GM21515 (cell line): ENCODE results near the gene LONP2.
"Not testable (repeated sequence)": the region's sequence is repeated elsewhere in the genome, so short reads cannot be mapped to it uniquely, and the experiment has no call there.

ENCODE experiments used
- ATAC-seq: cut with Tn5 transposase; IDR thresholded peaks from one replicate; pipeline ENCODE4 v1.9.1; 2021; ENCODE audit not compliant: unreplicated experiment

The LONP2 gene

DNA sequence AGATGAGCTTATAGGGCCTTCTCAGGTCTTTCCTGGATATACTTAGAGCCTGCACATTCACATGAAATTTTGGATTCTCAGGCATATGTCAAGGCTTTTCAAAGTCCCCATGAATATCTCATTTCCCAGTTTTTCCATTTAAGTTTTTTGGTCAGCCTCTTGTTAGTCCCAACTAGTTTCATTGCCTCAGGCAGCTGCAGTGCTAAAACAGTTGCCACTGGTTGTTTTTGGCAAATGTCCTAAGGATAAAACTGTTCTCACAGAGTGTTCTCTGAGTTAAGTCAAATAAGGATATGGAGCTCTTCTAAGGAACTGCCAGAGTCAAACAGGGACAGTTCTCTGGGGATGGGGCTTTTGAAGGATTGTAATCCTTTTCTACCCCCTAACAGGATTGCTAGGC, 43.1 kb downstream of the LONP2 start:
- ATAC-seq: no peak

DNA sequence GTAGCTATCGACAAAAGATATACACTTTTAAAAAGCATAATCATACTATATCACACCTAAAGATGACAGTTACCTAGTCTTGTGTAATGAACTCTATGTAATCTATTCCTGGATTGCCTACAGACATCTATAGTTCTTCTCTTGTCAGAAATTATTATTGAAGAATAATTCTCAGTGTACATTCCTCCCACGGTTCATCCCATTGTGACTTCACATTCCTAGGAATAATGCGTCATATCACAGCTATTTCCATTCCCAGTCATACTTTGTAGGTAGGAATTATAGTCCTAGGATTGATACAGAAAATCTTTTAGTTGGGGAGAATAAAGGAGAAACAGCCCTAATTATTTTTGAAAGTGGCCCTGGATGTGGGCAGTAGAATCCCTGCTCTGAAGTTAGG, 47.2 kb downstream of the LONP2 start:
- ATAC-seq: no peak

DNA sequence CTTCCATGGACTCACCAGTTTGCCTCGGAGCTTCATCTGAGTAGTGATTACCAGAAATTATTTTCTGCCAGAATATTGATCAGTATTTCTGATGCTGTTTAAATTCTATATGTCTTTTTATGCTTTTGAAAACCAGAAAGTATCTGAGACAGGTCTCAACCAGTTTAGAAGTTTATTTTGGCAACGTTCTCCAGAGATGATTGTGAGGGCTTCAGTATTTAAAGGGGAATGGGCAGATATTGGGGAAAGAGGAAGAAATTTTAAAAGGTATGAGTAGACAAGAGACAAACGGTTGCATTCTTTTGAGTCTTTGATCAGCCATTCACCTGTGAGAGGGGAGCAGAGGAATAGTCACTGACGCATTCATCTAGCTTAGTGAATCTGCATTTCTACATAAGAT, 47.7 kb downstream of the LONP2 start:
- no peak for ATAC-seq

DNA sequence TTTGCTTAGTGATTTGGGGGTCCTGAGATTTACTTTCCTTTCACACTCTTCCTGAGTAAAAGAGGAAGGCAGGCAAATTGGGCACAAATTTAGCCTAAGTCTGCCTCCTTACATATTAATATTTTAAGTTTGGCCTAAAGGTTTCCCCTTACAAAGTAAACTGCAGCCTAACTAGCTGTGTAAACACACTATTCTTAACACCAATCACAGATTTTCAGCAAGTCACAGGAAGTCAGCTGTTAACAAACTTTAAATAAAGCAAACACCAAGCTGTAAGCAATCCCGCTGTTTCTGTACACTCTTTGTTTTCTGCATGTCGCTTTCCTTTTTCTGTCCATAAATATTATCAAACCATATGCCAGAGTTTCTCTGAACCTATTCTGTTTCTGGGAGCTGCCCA, 48.4 kb downstream of the LONP2 start:
- no peak for ATAC-seq

DNA sequence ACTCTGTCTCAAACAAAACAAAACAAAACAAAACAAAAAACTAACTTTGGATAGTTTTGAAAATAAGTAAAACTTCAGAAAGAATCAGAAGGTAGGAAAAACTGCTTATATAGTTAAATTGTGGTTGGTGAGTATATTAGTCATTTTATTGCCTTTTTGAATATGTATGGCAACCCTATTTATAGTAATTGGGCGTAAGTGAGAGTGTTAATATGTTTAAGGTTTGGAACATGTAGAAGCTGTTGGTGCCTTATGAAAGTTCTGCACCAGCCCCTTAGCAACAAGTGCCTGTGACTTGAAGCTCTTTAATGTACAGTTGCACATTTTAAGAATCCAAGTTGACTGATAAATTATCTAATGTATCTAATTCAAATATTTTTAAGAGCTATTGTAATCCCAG, 50.6 kb downstream of the LONP2 start:
- no peak for ATAC-seq

DNA sequence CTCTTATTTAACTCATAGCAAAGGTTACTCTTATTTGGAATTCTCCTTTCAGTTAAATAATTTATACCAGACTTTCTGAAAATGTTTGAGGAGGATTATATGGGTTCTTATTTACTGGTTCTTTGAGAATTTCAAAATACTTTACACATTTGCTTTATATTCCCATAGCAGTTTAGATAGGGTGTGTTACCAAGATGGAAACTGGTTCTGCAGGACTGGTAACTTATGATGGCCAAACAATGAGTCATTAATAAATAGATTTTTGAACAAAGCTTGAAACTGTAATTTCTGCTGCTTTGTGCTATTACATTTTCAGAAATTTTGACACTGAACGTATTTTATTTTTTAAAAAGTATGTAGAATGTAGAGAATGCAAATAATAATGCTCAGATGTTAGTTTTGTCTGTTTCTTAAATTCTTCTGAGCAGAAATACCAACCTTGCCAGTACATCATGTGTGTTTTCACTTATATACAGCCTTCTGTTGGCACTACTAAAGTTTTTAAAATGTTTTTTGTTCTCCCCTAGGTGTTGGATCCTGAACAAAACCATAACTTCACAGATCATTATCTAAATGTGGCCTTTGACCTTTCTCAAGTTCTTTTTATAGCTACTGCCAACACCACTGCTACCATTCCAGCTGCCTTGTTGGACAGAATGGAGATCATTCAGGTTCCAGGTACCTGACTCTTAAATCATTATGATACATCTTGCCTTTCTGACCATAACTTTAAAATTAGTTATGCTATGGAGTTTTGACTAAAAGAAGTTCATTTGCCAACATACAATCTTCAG, 51.6 kb downstream of the LONP2 start:
- no peak for ATAC-seq

DNA sequence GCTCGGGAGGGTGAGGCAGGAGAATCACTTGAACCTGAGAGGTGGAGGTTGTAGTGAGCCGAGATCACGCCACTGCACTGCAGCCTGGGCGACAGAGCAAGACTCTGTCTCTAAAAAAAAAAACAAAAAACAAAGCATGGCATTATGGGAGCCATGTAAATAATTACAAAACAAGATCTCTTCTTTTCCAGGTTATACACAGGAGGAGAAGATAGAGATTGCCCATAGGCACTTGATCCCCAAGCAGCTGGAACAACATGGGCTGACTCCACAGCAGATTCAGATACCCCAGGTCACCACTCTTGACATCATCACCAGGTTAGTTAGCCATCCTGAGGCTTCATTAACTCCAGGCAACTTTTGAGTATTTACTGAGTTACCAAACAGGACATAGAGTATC, 55.4 kb downstream of the LONP2 start:
- ATAC-seq: no peak

DNA sequence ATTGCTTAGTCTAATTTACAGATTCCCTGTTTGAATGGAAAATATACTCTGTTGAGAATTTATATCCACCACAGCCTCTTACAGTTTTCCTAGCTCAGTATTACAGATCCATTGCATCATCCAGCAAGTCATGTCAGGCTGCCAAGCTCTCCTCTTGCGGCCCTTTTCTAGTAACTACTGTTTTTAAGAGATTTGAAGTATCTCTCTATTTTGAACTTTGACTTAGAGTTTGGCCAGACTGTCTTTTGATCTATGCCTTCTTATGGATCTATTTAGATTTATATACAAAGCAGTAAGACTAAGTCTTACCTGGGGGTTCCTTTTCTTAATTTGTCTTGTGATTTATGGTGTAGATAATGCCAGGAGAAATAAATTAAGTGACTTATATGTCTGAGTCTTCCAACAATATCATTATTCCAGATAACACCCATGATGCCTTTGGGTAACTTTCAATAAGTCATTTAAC, 56.3 kb downstream of the LONP2 start:
- ATAC-seq: no peak

DNA sequence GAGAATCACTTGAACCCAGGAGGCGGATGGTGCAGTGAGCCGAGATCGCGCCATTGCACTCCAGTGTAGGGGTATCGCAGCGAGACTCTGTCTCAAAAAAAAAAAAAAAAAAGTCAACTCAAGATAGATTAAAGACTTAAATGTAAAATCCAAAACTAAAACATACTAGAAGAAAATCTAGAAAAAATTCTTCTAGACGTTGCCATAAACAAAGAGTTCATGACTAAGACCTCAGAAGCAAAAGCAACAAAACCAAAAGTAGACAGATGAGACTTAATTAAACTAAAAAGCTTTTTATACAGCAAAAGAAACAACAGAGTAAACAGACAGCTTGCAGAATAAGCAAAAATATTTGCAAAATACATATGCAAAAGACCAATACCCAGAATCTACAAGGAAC, 64.4 kb downstream of the LONP2 start:
- ATAC-seq: no peak

DNA sequence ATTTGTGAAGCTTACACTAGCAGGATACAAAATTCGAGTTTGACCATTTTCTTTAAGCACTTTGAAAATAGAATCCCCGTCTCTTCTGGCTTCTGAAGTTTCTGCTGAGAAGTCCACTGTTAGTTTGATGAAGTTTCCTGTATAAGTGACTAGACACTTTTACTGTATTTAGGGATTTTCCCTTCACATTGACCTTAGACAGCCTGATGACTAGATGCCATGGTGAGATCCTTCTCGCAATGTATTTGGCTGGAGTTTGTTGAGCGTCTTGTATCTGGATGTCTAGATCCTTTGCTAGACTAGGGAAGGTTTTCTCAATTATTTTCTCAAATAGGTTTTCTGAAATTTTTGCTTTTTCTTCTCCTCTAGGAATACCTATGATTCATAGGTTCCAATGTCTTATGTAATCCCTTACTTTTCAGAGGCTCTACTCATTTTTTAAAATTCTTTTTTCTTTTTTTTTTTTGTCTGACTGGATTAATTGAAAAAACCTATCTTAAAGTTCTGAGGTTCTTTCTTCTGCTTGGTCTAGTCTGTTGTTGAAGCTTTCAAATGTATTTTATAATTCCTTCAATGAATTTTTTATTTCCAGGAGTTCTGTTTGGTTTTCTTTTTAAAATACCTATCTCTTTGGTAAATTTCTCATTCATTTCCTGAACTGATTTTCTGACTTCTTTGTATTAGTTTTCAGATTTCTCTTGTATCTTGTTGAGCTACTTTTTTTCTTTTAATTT, 67.0 kb downstream of the LONP2 start:
- ATAC-seq: no peak

DNA sequence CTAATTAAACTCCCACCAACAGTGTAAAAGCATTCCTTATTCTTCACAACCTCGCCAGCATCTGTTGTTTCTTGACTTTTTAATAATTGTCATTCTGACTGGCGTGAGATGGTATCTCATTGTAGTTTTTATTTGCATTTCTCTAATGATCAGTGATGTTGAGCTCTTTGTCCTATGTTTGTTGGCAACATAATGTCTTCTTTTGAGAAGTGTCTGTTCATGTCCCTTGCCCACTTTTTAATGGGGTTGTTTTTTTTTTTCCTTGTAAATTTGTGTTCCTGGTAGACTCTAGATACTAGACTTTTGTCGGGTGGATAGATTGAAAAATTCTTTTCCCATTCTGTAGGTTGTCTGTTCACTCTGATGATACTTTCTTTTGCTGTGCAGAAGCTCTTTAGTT, 69.8 kb downstream of the LONP2 start:
- ATAC-seq: not testable (repeated sequence)

DNA sequence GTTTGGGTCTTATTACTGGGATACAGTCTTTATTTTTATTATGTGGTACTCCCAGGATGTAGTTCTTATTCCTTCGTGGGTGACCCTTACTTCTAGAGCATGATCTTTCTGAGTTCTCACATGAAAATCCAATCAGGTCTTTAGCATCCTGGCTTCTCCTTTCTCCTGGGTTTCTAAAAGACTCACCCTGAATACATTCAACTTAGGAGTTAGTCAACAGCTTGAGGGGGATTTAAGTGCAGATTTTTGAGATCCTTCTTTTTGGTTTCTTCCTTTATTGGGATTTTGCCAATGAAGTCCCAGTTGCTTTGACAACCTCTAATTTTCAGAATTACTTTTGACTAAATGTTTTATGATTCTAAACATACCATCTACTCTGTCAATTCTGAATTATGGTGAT, 72.9 kb downstream of the LONP2 start:
- ATAC-seq: no peak

DNA sequence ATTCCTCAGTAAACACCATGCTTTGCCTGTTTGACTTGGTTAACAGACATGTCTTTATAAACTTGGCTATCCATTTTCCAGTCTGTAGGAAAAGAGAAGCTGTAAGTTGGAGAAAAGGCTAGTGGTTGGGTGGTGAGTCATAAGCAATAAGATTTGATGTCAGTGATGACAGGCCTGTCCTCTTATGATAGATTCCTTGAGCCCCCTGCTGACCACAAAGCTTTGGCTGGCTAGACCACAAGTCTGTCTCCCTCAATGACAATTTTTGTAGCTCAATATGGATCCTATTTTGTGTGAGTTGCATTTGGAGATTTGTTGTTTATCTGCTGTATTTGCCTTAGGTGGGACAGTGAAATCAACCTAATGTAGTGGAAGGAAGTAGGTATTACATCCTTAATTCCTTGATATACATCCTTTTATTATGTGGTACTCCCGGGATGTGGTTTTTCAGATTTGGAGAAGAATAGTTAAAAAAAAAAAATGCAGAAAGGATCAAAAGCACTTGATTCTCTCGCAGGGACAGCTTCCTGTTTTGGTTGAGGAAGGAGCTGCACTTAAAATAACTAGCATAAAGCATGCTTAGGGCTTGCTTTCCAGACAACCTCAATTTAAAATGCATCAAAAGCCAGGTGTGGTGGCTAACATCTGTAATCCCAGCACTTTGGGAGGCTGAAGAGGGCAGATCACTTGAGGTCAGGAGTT, 73.7 kb downstream of the LONP2 start:
- ATAC-seq: no peak

DNA sequence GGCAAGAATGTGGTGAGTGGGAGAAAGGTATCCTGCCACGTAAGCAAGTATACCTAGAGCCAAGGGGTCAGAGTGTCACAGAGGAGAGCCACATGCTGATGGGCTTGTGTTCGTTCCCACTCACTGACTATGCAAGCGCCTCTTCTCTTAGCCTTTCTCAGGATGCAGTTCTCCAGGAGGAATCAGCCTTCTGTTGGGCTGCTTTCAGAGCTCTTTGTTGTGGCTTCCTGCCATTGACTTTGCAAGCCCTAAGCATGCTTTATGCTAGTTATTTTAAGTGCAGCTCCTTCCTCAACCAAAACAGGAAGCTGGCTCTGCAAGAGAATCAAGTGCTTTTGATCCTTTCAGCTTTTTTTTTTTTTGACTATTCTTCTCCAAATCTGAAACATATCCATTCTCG, 74.5 kb downstream of the LONP2 start:
- ATAC-seq: no peak

DNA sequence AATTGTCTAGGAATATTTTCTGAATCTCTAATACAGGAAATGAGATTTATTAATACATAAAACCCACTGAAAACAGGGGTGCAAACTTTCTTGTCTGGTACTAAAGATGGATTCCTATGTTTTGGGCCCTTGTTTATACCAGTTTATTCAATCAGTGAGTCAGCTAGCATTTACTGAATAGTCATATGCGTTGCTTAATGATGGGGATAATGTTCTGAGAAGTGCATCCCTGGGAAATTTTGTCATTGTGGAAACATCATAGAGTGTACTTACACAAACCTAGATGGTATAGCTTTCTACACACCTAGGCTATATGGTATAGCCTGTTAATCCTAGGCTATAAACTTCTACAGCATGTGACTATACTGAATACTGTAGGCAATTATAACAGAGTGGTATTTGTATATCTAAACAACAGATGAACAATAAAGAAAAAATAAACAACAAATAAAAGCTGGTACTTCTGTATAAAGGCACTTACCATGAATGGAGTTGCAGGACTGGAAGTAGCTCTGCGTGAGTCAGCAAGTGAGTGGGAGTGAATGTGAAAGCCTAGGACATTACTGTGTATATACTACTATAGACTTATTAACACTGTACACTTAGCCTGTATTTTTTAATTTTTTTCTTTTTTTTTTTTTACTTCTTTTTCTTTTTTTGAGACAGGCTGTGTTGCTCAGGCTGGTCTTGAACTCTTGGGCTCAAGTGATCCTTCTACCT, 77.4 kb downstream of the LONP2 start:
- ATAC-seq: no peak

DNA sequence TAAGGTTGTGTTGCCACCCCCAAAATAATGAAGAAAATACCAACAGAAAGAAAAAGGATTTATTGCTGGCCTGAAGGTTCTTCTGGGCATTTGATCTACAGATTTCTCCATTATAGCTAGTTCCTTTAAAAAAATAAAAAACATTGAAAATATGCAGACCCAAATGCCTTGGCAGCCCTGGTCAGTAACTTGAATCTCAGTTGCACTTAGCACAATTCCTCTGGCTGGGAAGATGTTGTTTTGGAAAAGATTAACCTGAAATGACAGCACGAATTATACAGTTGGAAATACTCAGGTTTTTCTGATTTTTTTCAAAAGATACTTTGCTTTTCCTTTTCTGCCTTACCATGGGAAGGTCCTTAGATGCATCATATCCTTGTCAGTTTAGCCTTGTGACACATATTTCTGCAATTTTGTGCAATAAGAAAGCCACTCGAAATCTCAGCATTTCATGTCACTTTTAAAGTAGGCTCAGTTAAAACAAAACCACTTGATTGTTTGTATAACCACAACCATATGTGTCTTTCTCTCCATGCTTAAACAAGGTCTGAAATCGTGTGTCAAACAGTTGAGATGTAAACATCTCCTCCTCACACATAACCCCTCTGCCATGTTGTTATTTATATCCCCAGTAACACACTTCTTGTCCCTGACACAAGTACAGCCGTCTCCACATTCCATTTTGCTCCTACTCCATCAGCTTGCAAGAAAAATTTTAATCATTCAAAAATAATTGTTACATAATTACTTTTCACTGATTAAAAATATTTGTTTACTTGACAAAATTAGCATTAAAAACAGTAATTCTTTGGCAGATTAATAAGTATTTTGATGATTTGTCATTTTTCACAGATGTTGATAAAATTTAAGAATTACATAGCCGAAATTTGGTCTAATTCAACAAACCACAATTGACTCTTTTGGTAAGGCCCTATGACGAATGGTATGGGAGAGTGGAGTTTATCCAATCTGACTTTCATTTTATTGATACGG, 80.0 kb downstream of the LONP2 start:
- no peak for ATAC-seq

DNA sequence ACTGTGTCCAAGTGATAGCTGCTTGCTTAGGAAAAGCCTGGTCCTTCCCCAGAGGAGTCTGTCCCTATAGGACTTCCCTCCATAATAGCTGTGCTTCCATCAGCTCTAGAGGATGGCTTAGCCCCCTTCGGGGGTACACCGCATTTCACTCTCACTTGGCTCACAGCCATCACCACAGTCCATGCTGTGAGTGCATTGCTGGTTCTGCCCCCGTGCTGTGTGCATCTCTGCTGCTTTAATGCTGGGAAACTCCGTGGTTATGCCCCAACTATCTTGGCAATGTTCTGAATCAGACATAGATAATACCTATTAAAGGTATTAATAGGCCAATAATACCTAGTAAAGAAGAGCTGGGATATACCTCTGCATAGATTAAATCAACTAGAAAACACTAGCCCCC, 82.8 kb downstream of the LONP2 start:
- ATAC-seq: no peak

DNA sequence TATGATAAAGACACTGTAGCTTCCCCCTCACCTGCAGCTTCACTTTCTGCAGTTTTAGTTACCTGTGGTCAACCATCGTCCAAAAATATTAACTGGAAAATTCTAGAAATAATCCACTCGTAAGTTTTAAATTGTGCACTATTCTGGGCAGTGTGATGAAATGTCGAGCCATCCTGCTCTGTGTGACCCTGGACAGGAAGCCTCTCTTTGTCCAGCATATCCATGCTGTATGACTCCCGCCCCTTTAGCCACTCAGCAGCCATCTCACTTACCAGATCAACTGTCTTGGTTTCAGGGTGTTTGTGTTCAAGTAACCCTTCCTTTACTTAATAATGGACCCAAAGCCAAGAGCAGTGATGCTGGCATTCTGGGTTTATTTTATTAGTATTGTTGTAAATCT, 85.0 kb downstream of the LONP2 start:
- ATAC-seq: no peak

DNA sequence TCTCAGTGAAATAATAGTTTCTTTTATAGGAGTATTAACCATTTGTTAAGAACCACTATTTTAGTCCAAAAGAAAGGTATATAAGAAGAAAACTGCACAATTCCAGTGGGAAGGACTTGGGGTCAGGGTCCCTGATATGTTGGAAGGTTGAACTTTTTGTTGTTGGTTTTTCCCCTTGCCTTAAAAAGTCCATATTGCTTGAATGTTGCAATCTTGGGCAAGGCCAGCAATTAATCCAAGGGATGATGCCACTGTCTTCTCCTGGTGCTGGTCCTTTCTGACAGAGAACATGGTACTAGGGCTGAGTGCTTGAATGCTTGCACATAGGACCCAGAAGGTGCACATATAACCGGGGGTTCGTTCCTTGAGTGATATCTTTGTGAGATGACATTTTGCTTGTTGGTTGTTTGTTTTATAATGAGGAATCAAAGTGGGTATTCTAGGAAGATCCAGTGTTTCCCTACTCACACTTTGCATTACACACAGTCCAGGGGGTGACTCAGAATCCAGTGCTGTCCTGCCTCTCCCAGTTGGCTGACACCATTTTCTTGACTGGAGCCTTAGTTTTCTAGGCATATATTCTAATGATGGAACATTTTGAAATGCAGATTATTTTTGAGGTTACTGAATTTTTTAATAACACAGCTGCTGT, 86.2 kb downstream of the LONP2 start:
- ATAC-seq: no peak

DNA sequence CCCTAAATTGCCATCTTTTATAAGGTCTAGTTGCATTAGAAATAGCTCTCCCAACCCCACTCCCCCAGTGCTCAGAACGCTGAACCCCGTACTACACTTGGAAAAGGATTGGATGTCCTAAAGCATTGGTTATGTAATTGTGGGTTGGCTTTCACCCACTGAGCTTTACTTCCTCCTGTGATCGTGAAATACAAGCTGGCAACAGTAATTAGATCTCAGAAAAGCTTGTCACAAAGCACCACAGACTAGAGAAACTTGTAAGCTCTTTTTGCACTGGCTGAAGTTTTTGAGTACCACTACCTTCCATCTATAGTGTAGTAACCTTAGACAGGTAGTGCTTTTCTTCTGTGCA, 86.7 kb downstream of the LONP2 start:
- no peak for ATAC-seq
